Fibroblast of lung (primary cell): Measurements from ENCODE around the gene XNDC1N.

Experiments used
- CTCF ChIP-seq, 2 donors: IDR thresholded peaks in 1 of 2; conservative IDR thresholded peaks in 1 of 2; 1 replicate in 1 of 2; 2 replicates in 1 of 2; pipeline ENCODE4 v1.5.1; 2011 to 2012; ENCODE audit warnings: low read length in 2 of 2, control low read depth in 1 of 2, inconsistent platforms in 1 of 2, low read depth in 1 of 2, mild to moderate bottlenecking in 1 of 2
- EZH2 ChIP-seq: IDR thresholded peaks from 2 replicates; pipeline ENCODE4 v1.5.1; 2012; ENCODE audit warnings: low read length, control low read depth, mild to moderate bottlenecking; ENCODE audit errors: missing control alignments

GRCh38 chr11:71930556-71931244 lies 2.3 kb upstream of the XNDC1N start:
- TF ChIP-seq EZH2 (no peak), CTCF (conservative IDR thresholded peaks at IDR 0.05 in 1 of 2, IDR thresholded peaks at IDR 0.05 in 1 of 2; ENCODE audit: low read depth in 1 of 2, low read length in 2 of 2) (no peak)
